H1 (cell line): ENCODE measurements around the gene SMG7. TPM values are rescaled to one million over a fixed set of nuclear protein-coding genes. Genes with fewer than 3 reads are reported as not detected.

Experiments
- CTCF ChIA-PET: fragments of 300-600 bp; sonication (Branson Sonifier 250); formaldehyde crosslinking; loops from one replicate; lab custom pipeline; 2021; ENCODE audit not compliant: partially characterized antibody; lab: Charles Lee
- POLR2A ChIA-PET: fragments of 300-600 bp; sonication (Branson Sonifier 250); formaldehyde crosslinking; loops from one replicate; lab custom pipeline; 2021; ENCODE audit warnings: inconsistent platforms; ENCODE audit not compliant: partially characterized antibody; lab: Charles Lee
- DNase-seq, 2 experiments: peaks; one replicate each; pipeline versions ENCODE4 v3.0.0 to v3.0.0-alpha.2; 2010 to 2022; ENCODE audit warnings: low spot score in 2 of 2, low read depth in 1 of 2, mixed read lengths in 1 of 2
- FAIRE-seq: peaks from 2 replicates; lab custom pipeline; 2011; peaks lifted over from hg19 to GRCh38; lab: Jason Lieb, UNC
- H2AFZ ChIP-seq: 2 replicates; pipeline ENCODE4 v1.8.1; 2012; ENCODE audit warnings: low read length, inconsistent platforms
- H2AK5ac ChIP-seq: 2 replicates; pipeline ENCODE4 v1.6.1; 2013; ENCODE audit warnings: low read depth, low read length
- H2BK120ac ChIP-seq: replicated peaks from 2 replicates; pipeline ENCODE3; 2013; ENCODE audit warnings: low read depth, low read length, inconsistent platforms
- H2BK12ac ChIP-seq: 2 replicates; pipeline ENCODE4 v1.6.1; 2013; ENCODE audit warnings: low read depth, low read length
- H2BK15ac ChIP-seq: 2 replicates; pipeline ENCODE4 v1.6.1; 2013; ENCODE audit warnings: low read length
- H2BK20ac ChIP-seq: 2 replicates; pipeline ENCODE4 v1.6.1; 2013; ENCODE audit warnings: low read length
- H2BK5ac ChIP-seq: 2 replicates; pipeline ENCODE4 v1.6.1; 2013; ENCODE audit warnings: low read depth, low read length
- H3K14ac ChIP-seq: 2 replicates; pipeline ENCODE4 v1.6.1; 2013; ENCODE audit warnings: inconsistent platforms; ENCODE audit not compliant: insufficient read length
- H3K18ac ChIP-seq: 2 replicates; pipeline ENCODE4 v1.6.1; 2013; ENCODE audit warnings: low read length; ENCODE audit errors: extremely low read depth
- H3K23ac ChIP-seq: 2 replicates; pipeline ENCODE4 v1.6.1; 2013; ENCODE audit warnings: inconsistent platforms; ENCODE audit not compliant: insufficient read length
- H3K23me2 ChIP-seq: 2 replicates; pipeline ENCODE4 v1.6.1; 2013; ENCODE audit warnings: low read depth, low read length
- H3K27ac ChIP-seq: 2 replicates; pipeline ENCODE4 v1.6.1; 2011; ENCODE audit warnings: low read depth, low read length, inconsistent platforms
- H3K27me3 ChIP-seq, 4 experiments: replicated peaks in 1 of 4; 1 replicate in 1 of 4; 2 replicates in 3 of 4; pipeline versions ENCODE4 v1.6.1 to v1.8.1; 2011 to 2013; ENCODE audit warnings: low read length in 3 of 4, mild to moderate bottlenecking in 3 of 4, inconsistent platforms in 2 of 4, mixed read lengths in 2 of 4, moderate library complexity in 1 of 4; ENCODE audit not compliant: control insufficient read depth in 3 of 4, insufficient read depth in 3 of 4; ENCODE audit errors: extremely low read depth in 1 of 4
- H3K36me3 ChIP-seq, 4 experiments: 2 replicates each; pipeline versions ENCODE4 v1.6.1 to v1.8.1; 2011 to 2013; ENCODE audit warnings: mild to moderate bottlenecking in 4 of 4, low read length in 3 of 4, moderate library complexity in 2 of 4, control low read depth in 1 of 4, inconsistent platforms in 1 of 4; ENCODE audit not compliant: insufficient read depth in 4 of 4, control insufficient read depth in 2 of 4
- H3K4ac ChIP-seq: replicated peaks from 2 replicates; pipeline ENCODE3; 2013; ENCODE audit warnings: low read length, low read depth, mixed read lengths, inconsistent platforms; ENCODE audit not compliant: insufficient read length
- H3K4me1 ChIP-seq, 4 experiments: replicated peaks in 1 of 4; 1 replicate in 1 of 4; 2 replicates in 3 of 4; pipeline versions ENCODE4 v1.6.1 to v1.8.1; 2011 to 2013; ENCODE audit warnings: low read length in 3 of 4, inconsistent platforms in 2 of 4, mixed read lengths in 1 of 4; ENCODE audit not compliant: insufficient read depth in 4 of 4, control insufficient read depth in 3 of 4
- H3K4me2 ChIP-seq, 2 experiments: 2 replicates each; pipeline versions ENCODE4 v1.6.1 to v1.8.1; 2011 to 2013; ENCODE audit warnings: low read depth in 2 of 2, low read length in 2 of 2, control low read depth in 1 of 2, inconsistent platforms in 1 of 2, mild to moderate bottlenecking in 1 of 2; ENCODE audit not compliant: insufficient read depth in 1 of 2
- H3K4me3 ChIP-seq, 4 experiments: fragments of 200-600, 300-600 bp in 1 of 4; sonication (generic), shearing (Covaris generic), sonication (Bioruptor Twin) in 1 of 4; 2 replicates each; pipeline versions ENCODE4 v1.5.1 to v1.8.1; 2011 to 2016; ENCODE audit warnings: low read length in 4 of 4, low read depth in 3 of 4, control low read depth in 2 of 4, inconsistent platforms in 2 of 4, mild to moderate bottlenecking in 2 of 4, mixed read lengths in 1 of 4, moderate library complexity in 1 of 4; ENCODE audit not compliant: insufficient read depth in 2 of 4; ENCODE audit errors: extremely low read depth in 1 of 4
- H3K56ac ChIP-seq: replicated peaks from 2 replicates; pipeline ENCODE3; 2013; ENCODE audit warnings: low read depth, mild to moderate bottlenecking, mixed read lengths, low read length, inconsistent platforms; ENCODE audit not compliant: insufficient read length
- H3K79me1 ChIP-seq: 2 replicates; pipeline ENCODE4 v1.6.1; 2013; ENCODE audit warnings: low read depth, low read length, control low read depth
- H3K79me2 ChIP-seq, 2 experiments: 2 replicates each; pipeline versions ENCODE4 v1.6.1 to v1.8.1; 2012 to 2013; ENCODE audit warnings: low read length in 2 of 2, mild to moderate bottlenecking in 2 of 2, inconsistent platforms in 1 of 2; ENCODE audit not compliant: insufficient read depth in 2 of 2, control insufficient read depth in 1 of 2
- H3K9ac ChIP-seq, 4 experiments: replicated peaks in 1 of 4; 1 replicate in 1 of 4; 2 replicates in 3 of 4; pipeline versions ENCODE4 v1.6.1 to v1.8.1; 2011 to 2013; ENCODE audit warnings: low read depth in 3 of 4, low read length in 3 of 4, control low read depth in 2 of 4, mild to moderate bottlenecking in 2 of 4, moderate library complexity in 2 of 4, inconsistent platforms in 1 of 4; ENCODE audit errors: extremely low read depth in 1 of 4
- H3K9me3 ChIP-seq, 2 experiments: 2 replicates each; pipeline versions ENCODE4 v1.6.1 to v1.8.1; 2012 to 2013; ENCODE audit warnings: mild to moderate bottlenecking in 2 of 2, moderate library complexity in 2 of 2, control low read depth in 1 of 2, inconsistent platforms in 1 of 2, low read depth in 1 of 2, low read length in 1 of 2, mixed read lengths in 1 of 2; ENCODE audit not compliant: insufficient read depth in 2 of 2
- H4K20me1 ChIP-seq, 2 experiments: replicated peaks in 1 of 2; 2 replicates each; pipeline versions ENCODE3 to v1.8.1; 2011 to 2013; ENCODE audit warnings: inconsistent platforms in 2 of 2, low read length in 2 of 2, mild to moderate bottlenecking in 1 of 2; ENCODE audit not compliant: insufficient read depth in 2 of 2, control insufficient read depth in 1 of 2
- H4K5ac ChIP-seq: 2 replicates; pipeline ENCODE4 v1.6.1; 2013; ENCODE audit warnings: low read length, low read depth, mixed read lengths, inconsistent platforms; ENCODE audit not compliant: insufficient read length
- H4K8ac ChIP-seq: 2 replicates; pipeline ENCODE4 v1.8.0; 2013; ENCODE audit warnings: mild to moderate bottlenecking, moderate library complexity, low read length, inconsistent platforms; ENCODE audit not compliant: insufficient read depth; ENCODE audit errors: extremely low read depth
- H4K91ac ChIP-seq: replicated peaks from 2 replicates; pipeline ENCODE3; 2013; ENCODE audit warnings: low read length, mixed read lengths, inconsistent platforms; ENCODE audit not compliant: insufficient read length
- ASH2L ChIP-seq: fragments of 200-600, 300-600 bp; sonication (generic); IDR thresholded peaks from one replicate; pipeline ENCODE4 v1.7.1; 2017; ENCODE audit warnings: low read length
- CBX5 ChIP-seq: fragments of 300-800, 300-1000 bp; sonication (generic); IDR thresholded peaks from 2 replicates; pipeline ENCODE4 v1.7.1; 2016; ENCODE audit warnings: antibody characterized with exemption, low read length, low read depth
- NRF1 ChIP-seq: IDR thresholded peaks from 2 replicates; pipeline ENCODE4 v1.6.1; 2011; ENCODE audit warnings: mild to moderate bottlenecking, low read depth, low read length, improper control_type of control experiment
- SIN3A ChIP-seq, 2 experiments: IDR thresholded peaks in 1 of 2; conservative IDR thresholded peaks in 1 of 2; 2 replicates each; pipeline ENCODE4 v1.6.1; 2011 to 2012; ENCODE audit warnings: low read length in 2 of 2, improper control_type of control experiment in 1 of 2, low read depth in 1 of 2, mild to moderate bottlenecking in 1 of 2
- TAF1 ChIP-seq: IDR thresholded peaks from 2 replicates; pipeline ENCODE4 v1.6.1; 2011; ENCODE audit warnings: mild to moderate bottlenecking, low read depth, low read length
- WGBS, 2 experiments: shearing (Covaris generic) in 1 of 2; methylation state at CpG; one replicate each; pipeline versions ENCODE4 v1.1.6 to v1.1.7; 2013 to 2015; ENCODE audit warnings: low lambda C conversion rate in 2 of 2, mixed read lengths in 2 of 2, inconsistent platforms in 1 of 2, low coverage in 1 of 2, missing lambda C conversion rate in 1 of 2; ENCODE audit not compliant: insufficient replicate concordance in 2 of 2, insufficient coverage in 1 of 2, insufficient read length in 1 of 2; ENCODE audit errors: extremely low coverage in 1 of 2, missing lambda C conversion rate in 1 of 2; 5-methylcytosine and 5-hydroxymethylcytosine counted together
- polyA plus RNA-seq, 7 experiments: library from polyadenylated mRNA; depleted of rRNA in 3 of 7; stranded (reverse) in 5 of 7; unstranded in 2 of 7; fragments of >200 nt in 5 of 7; fragments of 200-250 nt in 2 of 7; gene quantifications; 1 replicate in 5 of 7; 2 replicates in 1 of 7; 4 replicates in 1 of 7; pipeline versions ENCODE4 v1.2.1 to v1.2.3, GENCODE V29; 2011 to 2013; ENCODE audit warnings: missing spikeins in 2 of 7, mixed read lengths in 2 of 7
- total RNA-seq: library from RNA; stranded (reverse); fragmentation: NEBNext Ultra II Directional; extraction: Animal tissue kit (Norgen Biotek cat#: 25700); gene quantifications from 2 replicates; pipeline ENCODE4 v1.2.1, GENCODE V29; 2021
- TF ChIP-seq, protein P1 (sequence below): IDR thresholded peaks from 2 replicates; pipeline ENCODE4 v1.6.1; 2011; ENCODE audit warnings: low read length, improper control_type of control experiment

The SMG7 gene
- total and polyA plus RNA-seq, 2 of the 8 experiments (the other 6 are each of a cell fraction or from before 2014, with no cell fraction given): 39.3 to 65.6 TPM

DNA sequence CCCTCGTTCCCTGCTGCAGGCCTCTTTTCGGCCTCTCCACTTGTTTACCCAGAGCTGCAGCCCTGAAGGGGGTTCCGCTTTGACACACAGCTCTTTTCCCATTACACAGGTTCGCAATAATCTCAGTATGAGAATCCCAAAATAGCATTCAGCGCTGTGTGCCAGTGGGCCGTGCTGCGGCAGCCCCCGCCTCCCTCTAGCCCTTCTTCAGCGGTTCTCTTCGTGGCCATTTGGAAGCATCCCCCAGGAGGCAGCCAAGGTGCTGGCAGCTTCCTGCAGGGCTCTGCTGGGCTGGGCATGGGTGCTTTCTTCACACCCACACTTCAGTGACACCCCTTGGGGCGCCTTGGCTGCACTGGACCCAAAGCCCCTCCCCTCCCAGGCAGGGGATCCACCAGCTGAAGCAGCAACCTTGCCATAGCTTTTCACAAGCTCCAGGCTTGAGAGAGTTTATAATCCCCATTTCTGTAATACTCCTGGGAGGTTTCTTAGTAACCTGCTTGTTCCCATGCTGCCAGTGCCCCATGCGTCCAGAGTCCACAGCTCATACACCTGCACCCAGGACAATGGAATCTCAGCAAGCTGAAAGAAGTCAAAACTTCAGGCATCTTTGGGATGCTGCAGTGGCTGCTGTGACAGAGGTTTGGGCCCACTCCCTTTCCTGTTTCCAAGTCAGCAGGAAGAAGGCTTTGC lies 109.9 kb downstream of the SMG7 start:
- 90% methylated on average over 12 of the region's 12 CpGs; no CpG with 5 or more reads in 1 of the 2 experiments for WGBS, 2 experiments
- H4K20me1 ChIP-seq: no peaks in the 10 kb centered on the region
- H4K91ac ChIP-seq: no peak overlapping the region
- no peak overlapping the region for H3K9ac ChIP-seq
- no peak overlapping the region for H3K14ac ChIP-seq
- H3K18ac ChIP-seq: no peak overlapping the region; the same call in 1 of the 2 replicates
- 0 out of 2 replicates have a peak, but pooled peaks cover 2% of the 10 kb centered on the region for H3K79me1 ChIP-seq
- H2BK120ac ChIP-seq: no peak overlapping the region
- no peak overlapping the region for H4K5ac ChIP-seq
- no peak overlapping the region for H2BK15ac ChIP-seq
- ChIA-PET CTCF (interaction anchor here (0.6 to 1.3 kb wide), 10 partner anchors 13 to 420 kb away, joined by 3 to 4 read pairs (median 3); no protein-coding TSS in a partner anchor), POLR2A (interaction anchor here (0.8 kb wide), 1 partner anchor 24 kb away, joined by 3 read pairs; no protein-coding TSS in a partner anchor)
- no peaks in the 10 kb centered on the region for H3K27me3 ChIP-seq
- no peaks in the 10 kb centered on the region for H3K23me2 ChIP-seq
- no peak overlapping the region for H2BK12ac ChIP-seq
- FAIRE-seq: no peak
- H2AK5ac ChIP-seq: no peak overlapping the region
- DNase-seq: no peak
- no peak overlapping the region for H3K27ac ChIP-seq
- H3K4me1 ChIP-seq: peaks cover 0 to 9% (median 4%) of the 10 kb centered on the region in 4 experiments; a peak in 5 of 7 replicates
- no peaks in the 10 kb centered on the region for H3K36me3 ChIP-seq
- no peak overlapping the region for H2BK5ac ChIP-seq
- H3K4me3 ChIP-seq: no peak overlapping the region
- no peaks in the 10 kb centered on the region for H3K79me2 ChIP-seq
- H4K8ac ChIP-seq: no peak overlapping the region
- no peak overlapping the region for H2BK20ac ChIP-seq
- H3K56ac ChIP-seq: no peak overlapping the region
- no peak overlapping the region for H3K23ac ChIP-seq
- H3K9me3 ChIP-seq: no peaks in the 10 kb centered on the region
- peak overlapping the region; percentile 6; the same call in 1 of the 2 replicates for H2AFZ ChIP-seq
- H3K4ac ChIP-seq: no peak overlapping the region
- H3K4me2 ChIP-seq: no peak overlapping the region
- TF ChIP-seq ASH2L (no peak), TAF1 (no peak), SIN3A (conservative IDR thresholded peaks at IDR 0.05 in 1 of 2, IDR thresholded peaks at IDR 0.05 in 1 of 2; ENCODE audit: low read depth in 1 of 2, low read length in 2 of 2) (no peak), CBX5 (no peak), NRF1 (no peak)
- TF ChIP-seq, protein P1, sequence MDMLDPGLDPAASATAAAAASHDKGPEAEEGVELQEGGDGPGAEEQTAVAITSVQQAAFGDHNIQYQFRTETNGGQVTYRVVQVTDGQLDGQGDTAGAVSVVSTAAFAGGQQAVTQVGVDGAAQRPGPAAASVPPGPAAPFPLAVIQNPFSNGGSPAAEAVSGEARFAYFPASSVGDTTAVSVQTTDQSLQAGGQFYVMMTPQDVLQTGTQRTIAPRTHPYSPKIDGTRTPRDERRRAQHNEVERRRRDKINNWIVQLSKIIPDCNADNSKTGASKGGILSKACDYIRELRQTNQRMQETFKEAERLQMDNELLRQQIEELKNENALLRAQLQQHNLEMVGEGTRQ: no peak
